PC-3 (cell line): ENCODE measurements around the gene CATSPERZ. TPM values are rescaled to one million over a fixed set of nuclear protein-coding genes. Genes with fewer than 3 reads are reported as not detected.

Source experiments
- ATAC-seq: fragments of 200-7000 bp; cut with Tn5 transposase; 2 replicates; pipeline ENCODE4 v1.9.1; 2020; ENCODE audit warnings: mild to moderate bottlenecking, moderate library complexity
- BruUV-seq: library from RNA; stranded (reverse); fragments of 400-500 nt; replicated peaks from 2 replicates; lab custom pipeline; 2021; lab: Mats Ljungman, UMichigan
- CTCF ChIA-PET: fragments of 300-600 bp; sonication (Branson Sonifier 250); formaldehyde crosslinking; loops from one replicate; lab custom pipeline; 2022; ENCODE audit warnings: antibody characterized with exemption; lab: Charles Lee
- POLR2A ChIA-PET: fragments of 300-600 bp; sonication (Branson Sonifier 250); formaldehyde crosslinking; loops from one replicate; lab custom pipeline; 2022; ENCODE audit warnings: antibody characterized with exemption; ENCODE audit not compliant: unreplicated experiment; lab: Charles Lee
- DNase-seq: peaks from one replicate; pipeline ENCODE4 v3.0.0-alpha.2; 2015
- H2AFZ ChIP-seq: fragments of 300-600 bp; sonication (generic); 2 replicates; pipeline ENCODE4 v1.6.0; 2016; ENCODE audit warnings: antibody characterized with exemption, low read length
- H3F3A ChIP-seq: fragments of 300-600 bp; sonication (generic); one replicate; pipeline ENCODE4 v1.6.0; 2017; ENCODE audit warnings: antibody characterized with exemption, low read length, control low read depth, mild to moderate bottlenecking; ENCODE audit not compliant: unreplicated experiment
- H3K27ac ChIP-seq: fragments of 300-600 bp; sonication (generic); 2 replicates; pipeline ENCODE4 v1.5.1; 2016; ENCODE audit warnings: mild to moderate bottlenecking, low read length
- H3K27me3 ChIP-seq: fragments of 300-600 bp; sonication (generic); 2 replicates; pipeline ENCODE4 v1.6.1; 2016; ENCODE audit warnings: low read length, mixed read lengths
- H3K36me3 ChIP-seq: fragments of 300-600 bp; sonication (generic); 2 replicates; pipeline ENCODE4 v1.6.1; 2016; ENCODE audit warnings: low read depth, mixed run types, low read length, mixed read lengths
- H3K4me1 ChIP-seq: fragments of 300-600 bp; sonication (generic); 2 replicates; pipeline ENCODE4 v1.5.1; 2016; ENCODE audit warnings: low read length; ENCODE audit not compliant: insufficient read depth
- H3K4me2 ChIP-seq: fragments of 300-600 bp; sonication (generic); 2 replicates; pipeline ENCODE4 v1.6.0; 2016; ENCODE audit warnings: low read length
- H3K4me3 ChIP-seq: fragments of 300-600 bp; sonication (generic); 2 replicates; pipeline ENCODE4 v1.5.1; 2016; ENCODE audit warnings: mild to moderate bottlenecking, low read length, mixed read lengths
- H3K79me2 ChIP-seq: fragments of 300-600 bp; sonication (generic); 2 replicates; pipeline ENCODE4 v1.6.1; 2017; ENCODE audit warnings: low read length, mixed read lengths
- H3K9ac ChIP-seq: fragments of 300-600 bp; sonication (generic); 2 replicates; pipeline ENCODE4 v1.6.0; 2016; ENCODE audit warnings: mild to moderate bottlenecking, low read length
- H3K9me2 ChIP-seq: fragments of 300-600 bp; sonication (generic); replicated peaks from 2 replicates; pipeline ENCODE4 v1.6.1; 2016; ENCODE audit warnings: mixed run types, low read length, mixed read lengths
- H3K9me3 ChIP-seq: fragments of 300-600 bp; sonication (generic); 2 replicates; pipeline ENCODE4 v1.6.1; 2016; ENCODE audit warnings: low read length, mixed read lengths
- H4K20me1 ChIP-seq: fragments of 300-600 bp; sonication (generic); 2 replicates; pipeline ENCODE4 v1.6.1; 2016; ENCODE audit warnings: low read length, mixed read lengths
- EZH2 ChIP-seq: fragments of 300-600 bp; sonication (generic); IDR thresholded peaks from one replicate; pipeline ENCODE4 v1.6.1; 2017; ENCODE audit warnings: antibody characterized with exemption, mild to moderate bottlenecking, low read length; ENCODE audit not compliant: unreplicated experiment
- EZH2phosphoT487 ChIP-seq: fragments of 300-600 bp; sonication (generic); IDR thresholded peaks from 2 replicates; pipeline ENCODE4 v1.6.1; 2018; ENCODE audit warnings: mild to moderate bottlenecking, antibody characterized with exemption, low read length, borderline replicate concordance
- intact Hi-C: fragments of 100-400 bp; cut with micrococcal nuclease; formaldehyde crosslinking; loops from 2 replicates; pipeline ENCODE4 v1.9.0; 2023
- total RNA-seq: library from RNA; depleted of rRNA; stranded (reverse); fragments of >200 nt; gene quantifications from 2 replicates; pipeline ENCODE4 v1.2.3, GENCODE V29; 2014
- TF ChIP-seq, protein P1 (sequence below): fragments of 300-600 bp; sonication (generic); conservative IDR thresholded peaks from 2 replicates; pipeline ENCODE4 v1.5.1; 2017; ENCODE audit warnings: antibody characterized with exemption, low read depth, mild to moderate bottlenecking, low read length

The CATSPERZ gene
- total RNA-seq, 1 experiment from 2014 or later = 9.2 TPM

DNA sequence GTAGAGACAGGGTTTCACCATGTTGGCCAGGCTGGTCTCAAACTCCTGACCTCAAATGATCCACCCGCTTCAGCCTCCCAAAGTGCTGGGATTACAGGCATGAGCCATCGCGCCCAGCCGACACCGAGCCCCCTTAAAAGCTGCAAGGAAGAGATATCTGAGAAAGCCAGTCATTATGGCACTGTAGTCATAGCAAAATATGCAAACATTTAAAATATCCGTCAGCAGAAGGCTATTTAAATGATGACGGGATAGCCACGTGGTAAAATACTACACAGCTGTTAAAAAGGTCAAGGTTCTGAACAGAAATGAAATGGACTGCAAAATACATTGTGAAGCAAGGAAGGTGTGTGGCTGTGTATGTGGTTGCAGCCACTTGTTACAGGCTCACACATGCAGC, 33.4 kb downstream of the CATSPERZ start:
- no peak for ATAC-seq
- TF ChIP-seq EZH2 = no peak
- TF ChIP-seq, protein P1, sequence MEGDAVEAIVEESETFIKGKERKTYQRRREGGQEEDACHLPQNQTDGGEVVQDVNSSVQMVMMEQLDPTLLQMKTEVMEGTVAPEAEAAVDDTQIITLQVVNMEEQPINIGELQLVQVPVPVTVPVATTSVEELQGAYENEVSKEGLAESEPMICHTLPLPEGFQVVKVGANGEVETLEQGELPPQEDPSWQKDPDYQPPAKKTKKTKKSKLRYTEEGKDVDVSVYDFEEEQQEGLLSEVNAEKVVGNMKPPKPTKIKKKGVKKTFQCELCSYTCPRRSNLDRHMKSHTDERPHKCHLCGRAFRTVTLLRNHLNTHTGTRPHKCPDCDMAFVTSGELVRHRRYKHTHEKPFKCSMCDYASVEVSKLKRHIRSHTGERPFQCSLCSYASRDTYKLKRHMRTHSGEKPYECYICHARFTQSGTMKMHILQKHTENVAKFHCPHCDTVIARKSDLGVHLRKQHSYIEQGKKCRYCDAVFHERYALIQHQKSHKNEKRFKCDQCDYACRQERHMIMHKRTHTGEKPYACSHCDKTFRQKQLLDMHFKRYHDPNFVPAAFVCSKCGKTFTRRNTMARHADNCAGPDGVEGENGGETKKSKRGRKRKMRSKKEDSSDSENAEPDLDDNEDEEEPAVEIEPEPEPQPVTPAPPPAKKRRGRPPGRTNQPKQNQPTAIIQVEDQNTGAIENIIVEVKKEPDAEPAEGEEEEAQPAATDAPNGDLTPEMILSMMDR = no peak
- no peak for TF ChIP-seq EZH2phosphoT487
- Histone ChIP-seq H3F3A (peaks cover 5% of the 10 kb centered on the region), H3K4me3 (no peak overlapping the region), H3K9me3 (no peaks in the 10 kb centered on the region), H3K4me1 (peaks cover 37% of the 10 kb centered on the region), H3K9me2 (no peaks in the 10 kb centered on the region), H3K9ac (no peak overlapping the region), H3K79me2 (no peaks in the 10 kb centered on the region), H4K20me1 (no peaks in the 10 kb centered on the region), H2AFZ (no peak overlapping the region), H3K36me3 (no peaks in the 10 kb centered on the region), H3K27ac (no peak overlapping the region), H3K4me2 (no peak overlapping the region), H3K27me3 (no peaks in the 10 kb centered on the region)
- POLR2A ChIA-PET = no interaction called here
- intact Hi-C loops = no loop called here
- DNase-seq = no peak
- no TSS peak for BruUV-seq
- CTCF ChIA-PET = interaction anchor here (2.8 kb wide), 1 partner anchor 16 kb away, joined by 78 read pairs; the partner anchor contains the start of genes PRDX5 and TRMT112

GRCh38 chr11:64334764-64335735, 34.9 kb downstream of the CATSPERZ start:
- Histone ChIP-seq H3K9me2 (no peaks in the 10 kb centered on the region), H3K4me2 (peak overlapping the region; percentile 68), H3K4me3 (no peak overlapping the region), H3K27me3 (no peaks in the 10 kb centered on the region), H3K27ac (peak overlapping the region; percentile 55), H3K9ac (no peak overlapping the region), H3F3A (peaks cover 5% of the 10 kb centered on the region), H2AFZ (no peak overlapping the region), H3K4me1 (peaks cover 28% of the 10 kb centered on the region), H3K9me3 (no peaks in the 10 kb centered on the region), H4K20me1 (no peaks in the 10 kb centered on the region), H3K79me2 (no peaks in the 10 kb centered on the region), H3K36me3 (no peaks in the 10 kb centered on the region)
- ChIA-PET CTCF (interaction anchor here (0.5 to 1.3 kb wide), 4 partner anchors 18 to 150 kb away, joined by 5 to 8 read pairs (median 7); partner anchors contain the start of genes PRDX5 and TRMT112), POLR2A (interaction anchor here (1.5 kb wide), 1 partner anchor 17 kb away, joined by 10 read pairs; the partner anchor contains the start of genes PRDX5 and TRMT112)
- TF ChIP-seq, protein P1 = no peak
- TF ChIP-seq EZH2phosphoT487 (no peak), EZH2 (no peak)
- ATAC-seq = peak; percentile 87
- no TSS peak for BruUV-seq
- DNase-seq = peak; percentile 100
- intact Hi-C loops = loop anchor here (2.0 kb wide), 1 partner anchor 18 kb away; the partner anchor contains the start of gene TRMT112
